ENCODE measurements around the gene PPFIBP1.

PPFIBP1 gene

DNA sequence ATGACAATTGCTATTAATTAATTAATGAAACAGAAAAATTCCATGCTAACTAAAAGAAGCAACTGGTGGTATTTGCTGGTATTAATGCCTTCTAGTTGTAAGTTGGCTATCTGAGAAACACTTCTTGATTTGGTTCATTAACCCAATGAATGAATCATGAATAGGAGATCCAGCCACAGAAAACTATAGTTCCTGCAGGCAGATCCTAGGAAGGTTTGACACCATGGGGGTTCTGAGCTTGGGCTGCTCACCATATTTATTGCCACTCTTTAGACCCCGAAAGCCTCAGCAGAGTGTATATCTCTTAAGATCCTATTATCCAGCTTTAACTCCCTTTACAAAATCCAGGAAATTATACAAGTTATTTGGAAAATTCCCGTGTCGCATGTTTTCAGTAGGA is 90.9 kb downstream of the PPFIBP1 start:
- WGBS, 2 experiments (ENCODE audit: insufficient coverage in 2 of 2), result no CpG with 5 or more reads among the region's 3 CpGs
- H3K4me1 ChIP-seq (ENCODE audit: control insufficient read depth, insufficient read depth, low read length, poor library complexity, severe bottlenecking), result peaks cover 57% of the 10 kb centered on the region
- H3K9me3 ChIP-seq (ENCODE audit: control insufficient read depth, low read length), result no peaks in the 10 kb centered on the region
- peaks cover 15% of the 10 kb centered on the region for H3K36me3 ChIP-seq (ENCODE audit: control insufficient read depth, insufficient read depth, low read length)
- H3K4me3 ChIP-seq (ENCODE audit: extremely low read depth, insufficient read depth, low read length, poor library complexity, severe bottlenecking), result no peak overlapping the region
- peak overlapping the region; percentile 95 for H3K27ac ChIP-seq (ENCODE audit: low read depth, low read length, severe bottlenecking)

DNA sequence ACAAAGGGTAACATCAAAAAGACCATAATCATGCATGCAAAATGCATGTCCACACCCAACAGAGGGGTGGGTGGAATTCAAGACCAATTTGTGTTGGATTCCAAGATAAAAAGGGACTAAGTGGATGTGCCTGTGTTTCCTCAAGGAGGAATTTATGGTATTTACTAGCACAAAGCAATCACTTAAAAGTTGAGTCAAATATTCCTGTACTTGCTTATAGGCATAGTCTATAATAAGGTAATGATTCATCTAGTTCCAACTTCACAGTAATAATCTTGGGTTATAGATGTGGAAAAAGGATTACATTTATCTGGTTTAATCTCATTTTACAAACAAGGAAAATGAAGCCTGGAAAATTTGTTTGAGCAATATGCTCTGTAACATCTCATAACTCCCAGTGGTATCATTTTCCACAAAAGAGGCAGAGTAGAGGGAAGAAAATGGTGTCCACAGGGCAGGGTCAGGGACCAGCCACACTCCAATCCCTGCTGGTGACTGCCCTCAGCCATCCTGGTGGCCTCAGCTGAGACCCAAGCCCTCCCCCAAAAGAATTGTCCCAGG is 91.4 kb downstream of the PPFIBP1 start:
- Histone ChIP-seq H3K27ac (ENCODE audit: low read depth, low read length, severe bottlenecking) (peak overlapping the region; percentile 95), H3K4me3 (ENCODE audit: extremely low read depth, insufficient read depth, low read length, poor library complexity, severe bottlenecking) (no peak overlapping the region), H3K9me3 (ENCODE audit: control insufficient read depth, low read length) (no peaks in the 10 kb centered on the region), H3K36me3 (ENCODE audit: control insufficient read depth, insufficient read depth, low read length) (peaks cover 15% of the 10 kb centered on the region), H3K4me1 (ENCODE audit: control insufficient read depth, insufficient read depth, low read length, poor library complexity, severe bottlenecking) (peaks cover 57% of the 10 kb centered on the region)

DNA sequence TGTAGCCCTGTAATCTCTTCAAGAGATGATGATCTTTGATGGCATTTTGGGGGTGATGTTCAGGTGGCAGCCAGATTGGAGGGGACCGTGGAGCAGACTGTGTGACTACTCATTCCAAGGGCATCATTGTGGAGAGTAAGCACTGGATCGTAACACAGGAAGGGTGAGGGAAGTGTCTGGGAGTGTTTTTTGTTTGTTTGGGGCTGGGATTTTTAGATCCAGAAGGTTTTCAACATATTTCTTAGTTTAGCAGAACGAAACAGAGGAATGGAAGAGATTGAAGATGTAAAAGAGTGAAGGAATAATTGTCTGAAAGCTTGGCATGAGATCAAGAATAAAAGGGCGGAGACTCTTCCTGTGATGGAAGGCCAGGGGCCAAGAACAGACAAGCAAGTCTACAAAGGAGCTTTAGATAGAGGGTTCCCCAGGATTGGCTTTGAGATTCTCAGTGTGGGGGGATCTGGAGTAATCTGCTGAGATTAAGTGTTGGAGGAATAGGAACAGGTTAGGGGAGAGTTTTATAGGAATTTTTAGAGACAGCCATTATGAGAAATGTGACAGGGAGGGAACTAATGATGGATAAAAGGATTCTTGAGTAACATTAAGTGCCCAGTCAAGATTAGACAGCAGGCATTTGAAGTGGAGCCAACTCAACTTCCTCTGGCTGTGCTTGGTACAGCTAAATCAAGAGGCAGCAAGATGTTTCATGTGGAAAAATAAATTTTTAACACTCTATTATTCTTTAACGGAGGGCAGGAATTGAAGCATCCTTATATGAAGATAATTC is 92.5 kb downstream of the PPFIBP1 start:
- WGBS, 2 experiments (ENCODE audit: insufficient coverage in 2 of 2), result 89 to 96% methylated on average over 4 of the region's 5 CpGs
- Histone ChIP-seq H3K9me3 (ENCODE audit: control insufficient read depth, low read length) (no peaks in the 10 kb centered on the region), H3K27ac (ENCODE audit: low read depth, low read length, severe bottlenecking) (peak overlapping the region; percentile 95), H3K36me3 (ENCODE audit: control insufficient read depth, insufficient read depth, low read length) (peaks cover 15% of the 10 kb centered on the region), H3K4me3 (ENCODE audit: extremely low read depth, insufficient read depth, low read length, poor library complexity, severe bottlenecking) (no peak overlapping the region), H3K4me1 (ENCODE audit: control insufficient read depth, insufficient read depth, low read length, poor library complexity, severe bottlenecking) (peaks cover 60% of the 10 kb centered on the region)

DNA sequence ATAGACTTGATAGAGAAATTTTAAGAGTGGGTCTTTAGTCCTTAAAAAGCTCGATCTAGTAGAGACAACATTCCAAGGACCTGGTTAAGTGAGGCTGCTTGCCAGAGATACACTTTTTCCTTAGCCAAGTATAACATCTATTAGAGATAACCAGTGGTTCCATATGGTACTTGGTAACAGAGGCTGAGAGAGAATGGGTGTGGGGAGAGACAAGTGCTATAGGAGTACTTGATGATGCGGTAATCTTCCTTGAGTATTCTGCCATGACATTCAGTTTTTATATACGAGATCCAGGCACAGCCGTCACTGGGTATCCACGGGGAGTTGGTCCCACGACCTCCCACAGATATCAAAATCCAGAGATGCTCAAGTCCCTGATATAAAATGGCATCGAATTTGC is 94.8 kb downstream of the PPFIBP1 start:
- 84 to 96% methylated on average over 6 of the region's 7 CpGs for WGBS, 2 experiments (ENCODE audit: insufficient coverage in 2 of 2)
- no peak overlapping the region for H3K4me3 ChIP-seq (ENCODE audit: extremely low read depth, insufficient read depth, low read length, poor library complexity, severe bottlenecking)
- peaks cover 10% of the 10 kb centered on the region for H3K36me3 ChIP-seq (ENCODE audit: control insufficient read depth, insufficient read depth, low read length)
- H3K4me1 ChIP-seq (ENCODE audit: control insufficient read depth, insufficient read depth, low read length, poor library complexity, severe bottlenecking), result peaks cover 72% of the 10 kb centered on the region
- no peaks in the 10 kb centered on the region for H3K9me3 ChIP-seq (ENCODE audit: control insufficient read depth, low read length)
- peak overlapping the region; percentile 3 for H3K27ac ChIP-seq (ENCODE audit: low read depth, low read length, severe bottlenecking)

DNA sequence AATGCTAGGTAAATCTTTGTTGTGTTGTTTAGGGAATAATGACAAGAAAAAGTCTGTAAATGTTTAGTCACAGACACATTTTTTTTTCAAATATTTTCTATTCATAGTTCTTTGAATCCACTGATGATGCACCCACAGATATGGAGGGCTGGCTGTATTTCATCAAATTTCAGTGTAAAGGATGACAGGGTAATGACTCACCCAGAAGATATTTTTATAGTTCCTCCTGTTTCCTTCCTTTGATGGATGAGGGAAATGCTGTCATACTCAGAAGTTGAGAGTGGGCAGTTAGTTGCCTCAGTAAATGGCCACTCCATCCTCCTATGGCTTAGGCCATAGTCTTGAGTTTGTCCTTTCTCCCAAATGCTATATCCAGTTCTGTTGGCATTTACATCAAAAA is 95.3 kb downstream of the PPFIBP1 start:
- H3K4me1 ChIP-seq (ENCODE audit: control insufficient read depth, insufficient read depth, low read length, poor library complexity, severe bottlenecking), result peaks cover 71% of the 10 kb centered on the region
- H3K9me3 ChIP-seq (ENCODE audit: control insufficient read depth, low read length), result no peaks in the 10 kb centered on the region
- H3K36me3 ChIP-seq (ENCODE audit: control insufficient read depth, insufficient read depth, low read length), result peaks cover 10% of the 10 kb centered on the region
- no peak overlapping the region for H3K4me3 ChIP-seq (ENCODE audit: extremely low read depth, insufficient read depth, low read length, poor library complexity, severe bottlenecking)
- peak overlapping the region; percentile 3 for H3K27ac ChIP-seq (ENCODE audit: low read depth, low read length, severe bottlenecking)

DNA sequence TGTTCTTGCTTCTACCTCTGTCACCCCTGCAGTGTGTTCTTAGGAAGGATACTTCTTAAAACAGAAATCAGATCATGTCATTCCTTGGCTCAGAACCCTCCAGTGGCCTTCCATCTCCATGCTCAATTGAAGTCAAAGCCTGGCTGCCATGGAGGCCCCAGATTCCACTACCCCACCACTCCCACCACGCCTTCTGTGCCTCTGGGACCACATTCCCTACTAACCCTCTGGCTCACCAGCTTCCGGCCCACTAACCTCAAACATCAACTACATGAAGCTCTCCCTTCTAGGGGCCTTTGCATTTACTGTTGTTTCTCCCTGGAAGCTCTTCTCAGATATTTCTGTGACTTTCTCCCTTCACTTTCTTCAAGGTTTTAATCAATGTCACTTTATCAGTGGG is 96.1 kb downstream of the PPFIBP1 start:
- no peak overlapping the region for H3K4me3 ChIP-seq (ENCODE audit: extremely low read depth, insufficient read depth, low read length, poor library complexity, severe bottlenecking)
- no peaks in the 10 kb centered on the region for H3K9me3 ChIP-seq (ENCODE audit: control insufficient read depth, low read length)
- peaks cover 66% of the 10 kb centered on the region for H3K4me1 ChIP-seq (ENCODE audit: control insufficient read depth, insufficient read depth, low read length, poor library complexity, severe bottlenecking)
- WGBS, 2 experiments (ENCODE audit: insufficient coverage in 2 of 2), result 81 to 97% methylated on average over 2 of the region's 2 CpGs
- no peak overlapping the region for H3K27ac ChIP-seq (ENCODE audit: low read depth, low read length, severe bottlenecking)
- H3K36me3 ChIP-seq (ENCODE audit: control insufficient read depth, insufficient read depth, low read length), result peaks cover 10% of the 10 kb centered on the region

DNA sequence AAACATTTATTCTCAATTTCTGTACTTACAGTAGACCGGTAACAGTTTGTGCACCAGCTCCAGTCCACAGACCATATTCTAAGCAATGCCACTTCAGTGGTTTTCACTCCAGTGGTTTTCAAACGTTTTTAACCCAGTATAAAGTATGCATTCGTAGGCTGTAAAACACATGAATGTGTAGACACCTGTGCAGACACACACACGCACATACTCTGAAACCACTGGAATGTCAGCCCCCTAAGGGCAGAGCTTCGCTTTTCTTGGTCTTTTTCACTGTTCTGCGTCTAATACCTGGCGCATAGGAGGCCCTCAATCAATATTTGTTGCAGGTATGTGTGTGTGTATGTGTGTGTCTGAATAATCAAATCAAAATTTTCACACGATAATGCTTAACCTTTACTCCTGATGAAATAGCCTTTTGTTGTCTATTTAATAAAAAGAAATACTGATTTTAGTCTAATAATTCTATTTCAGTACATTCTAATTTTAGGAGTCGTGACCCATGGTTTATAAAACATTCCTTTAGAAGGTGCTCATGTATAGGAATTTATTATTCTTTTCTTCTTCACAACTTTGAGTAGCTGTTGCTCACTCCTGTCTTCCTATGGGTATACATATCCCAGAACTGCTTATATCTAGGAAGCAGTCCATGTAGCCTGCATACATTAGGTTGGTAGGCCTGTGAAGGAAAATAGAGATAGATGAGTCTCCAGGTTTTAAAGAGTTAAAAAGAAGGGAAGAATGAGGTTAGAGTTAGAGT is 98.6 kb downstream of the PPFIBP1 start:
- 89 to 98% methylated on average over 4 to 5 of the region's 9 CpGs for WGBS, 2 experiments (ENCODE audit: insufficient coverage in 2 of 2)
- Histone ChIP-seq H3K4me1 (ENCODE audit: control insufficient read depth, insufficient read depth, low read length, poor library complexity, severe bottlenecking) (peaks cover 53% of the 10 kb centered on the region), H3K9me3 (ENCODE audit: control insufficient read depth, low read length) (no peaks in the 10 kb centered on the region), H3K4me3 (ENCODE audit: extremely low read depth, insufficient read depth, low read length, poor library complexity, severe bottlenecking) (no peak overlapping the region), H3K27ac (ENCODE audit: low read depth, low read length, severe bottlenecking) (no peak overlapping the region), H3K36me3 (ENCODE audit: control insufficient read depth, insufficient read depth, low read length) (peaks cover 8% of the 10 kb centered on the region)

DNA sequence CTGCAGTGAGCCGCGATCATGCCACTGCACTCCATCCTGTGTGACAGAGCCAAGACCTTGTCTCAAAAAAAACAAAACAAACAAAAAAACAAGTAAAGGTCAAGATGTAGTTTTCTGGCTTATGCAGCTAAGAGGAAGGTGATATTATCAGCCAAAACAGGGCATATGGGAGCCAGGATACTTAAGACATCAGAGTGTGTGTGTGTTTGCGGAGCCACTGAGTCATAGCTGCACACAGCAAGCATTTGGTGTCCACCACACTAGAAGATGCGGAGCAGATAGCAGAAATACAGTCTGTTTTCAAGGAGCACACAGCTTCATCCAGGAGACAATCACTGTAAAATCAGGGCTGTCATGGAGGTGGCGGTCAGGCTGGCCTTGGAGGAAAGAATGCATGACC is 99.6 kb downstream of the PPFIBP1 start:
- Histone ChIP-seq H3K4me1 (ENCODE audit: control insufficient read depth, insufficient read depth, low read length, poor library complexity, severe bottlenecking) (peaks cover 51% of the 10 kb centered on the region), H3K4me3 (ENCODE audit: extremely low read depth, insufficient read depth, low read length, poor library complexity, severe bottlenecking) (no peak overlapping the region), H3K36me3 (ENCODE audit: control insufficient read depth, insufficient read depth, low read length) (peaks cover 11% of the 10 kb centered on the region), H3K9me3 (ENCODE audit: control insufficient read depth, low read length) (no peaks in the 10 kb centered on the region), H3K27ac (ENCODE audit: low read depth, low read length, severe bottlenecking) (peak overlapping the region; percentile 57)
- 93 to 100% methylated on average over 3 to 4 of the region's 5 CpGs for WGBS, 2 experiments (ENCODE audit: insufficient coverage in 2 of 2)

DNA sequence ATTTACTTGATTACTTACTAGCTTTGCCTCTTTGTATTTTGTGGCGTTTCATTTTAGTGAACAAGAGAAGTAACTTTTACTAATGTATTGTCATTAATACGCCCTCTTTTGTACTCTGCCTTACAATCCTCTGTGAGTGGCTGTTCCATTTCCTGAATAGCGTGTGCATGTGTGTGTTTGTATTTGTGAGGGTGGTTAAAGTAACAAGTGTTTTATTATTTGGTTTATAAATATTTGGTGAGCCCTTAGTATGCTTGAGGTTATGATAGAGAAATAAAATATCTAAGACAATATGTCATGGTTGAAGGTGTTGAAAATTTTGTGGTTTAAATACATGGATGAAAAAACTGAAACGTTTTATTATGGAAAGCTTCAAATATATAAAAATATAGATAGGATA is 100.6 kb downstream of the PPFIBP1 start:
- peak overlapping the region; percentile 57 for H3K27ac ChIP-seq (ENCODE audit: low read depth, low read length, severe bottlenecking)
- WGBS, 2 experiments (ENCODE audit: insufficient coverage in 2 of 2), result no CpG with 5 or more reads among the region's 4 CpGs
- H3K4me3 ChIP-seq (ENCODE audit: extremely low read depth, insufficient read depth, low read length, poor library complexity, severe bottlenecking), result no peak overlapping the region
- H3K9me3 ChIP-seq (ENCODE audit: control insufficient read depth, low read length), result no peaks in the 10 kb centered on the region
- H3K4me1 ChIP-seq (ENCODE audit: control insufficient read depth, insufficient read depth, low read length, poor library complexity, severe bottlenecking), result peaks cover 44% of the 10 kb centered on the region
- H3K36me3 ChIP-seq (ENCODE audit: control insufficient read depth, insufficient read depth, low read length), result peaks cover 11% of the 10 kb centered on the region

DNA sequence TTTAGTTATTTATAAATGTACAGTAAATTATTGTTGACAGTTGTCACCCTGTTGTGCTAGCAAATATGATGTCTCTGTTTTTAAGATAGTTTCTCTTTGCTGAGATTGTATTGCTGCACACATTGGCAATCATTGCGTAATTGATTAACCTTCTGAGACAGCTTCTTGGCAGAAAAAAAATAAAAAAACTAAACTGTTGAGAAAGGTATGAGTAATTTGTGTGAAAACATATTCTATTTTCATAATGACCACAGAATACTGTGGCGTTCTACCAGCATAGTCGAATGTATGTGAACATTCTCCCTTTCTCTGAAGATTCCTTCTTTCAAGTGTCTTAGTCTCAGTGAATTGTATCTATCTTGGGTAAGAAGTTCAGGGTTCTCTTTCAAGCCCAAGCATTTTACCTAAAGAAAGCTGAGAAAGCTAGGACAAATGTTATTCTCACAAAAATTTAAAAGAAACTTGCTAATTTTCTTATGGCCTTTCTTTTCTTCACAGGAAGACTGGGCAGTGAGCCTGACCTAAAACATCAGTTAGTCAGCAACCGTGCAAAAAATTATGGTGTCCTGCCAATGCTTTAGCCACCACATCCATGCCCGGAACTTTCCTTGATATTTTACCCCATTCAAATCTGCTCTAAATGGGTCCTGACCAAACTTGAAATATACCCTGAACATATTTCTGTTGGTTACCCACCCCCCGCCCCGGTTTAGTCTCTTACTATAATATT is 103.3 kb downstream of the PPFIBP1 start:
- 95 to 100% methylated on average over 1 of the region's 7 CpGs for WGBS, 2 experiments (ENCODE audit: insufficient coverage in 2 of 2)

More for the DNA sequence above, 103.3 kb downstream of the PPFIBP1 start:
- Histone ChIP-seq H3K36me3 (ENCODE audit: control insufficient read depth, insufficient read depth, low read length) (peaks cover 11% of the 10 kb centered on the region), H3K4me1 (ENCODE audit: control insufficient read depth, insufficient read depth, low read length, poor library complexity, severe bottlenecking) (peaks cover 36% of the 10 kb centered on the region), H3K4me3 (ENCODE audit: extremely low read depth, insufficient read depth, low read length, poor library complexity, severe bottlenecking) (no peak overlapping the region), H3K27ac (ENCODE audit: low read depth, low read length, severe bottlenecking) (peak overlapping the region; percentile 36), H3K9me3 (ENCODE audit: control insufficient read depth, low read length) (no peaks in the 10 kb centered on the region)
